Umbilical cord (tissue), 2 donors: ENCODE data around the gene SLAMF8. TPM values are rescaled to one million over a fixed set of nuclear protein-coding genes. Genes with fewer than 3 reads are reported as not detected.

Experiments
- DNase-seq: peaks from one replicate; pipeline ENCODE4 v3.0.0-alpha.2; 2015; ENCODE audit warnings: low spot score
- total RNA-seq: library from RNA; depleted of rRNA; stranded (reverse); fragments of >200 nt; gene quantifications from one replicate; pipeline ENCODE4 v1.2.3, GENCODE V29; 2014; ENCODE audit warnings: low replicate concordance; ENCODE audit not compliant: insufficient read depth

The SLAMF8 gene
- total RNA-seq, 1 donor from 2014 or later: 4.3 TPM

- DNase-seq: no peak
Measured at GRCh38 chr1:159845751-159846629, 19.3 kb downstream of the SLAMF8 start.

GRCh38 chr1:159847231-159847630, 20.6 kb downstream of the SLAMF8 start:
- DNase-seq: no peak

GRCh38 chr1:159848326-159848725, 21.7 kb downstream of the SLAMF8 start:
- DNase-seq: no peak

- DNase-seq: peak; percentile 49
Measured at GRCh38 chr1:159849626-159850366, 23.1 kb downstream of the SLAMF8 start.

GRCh38 chr1:159851407-159851806, 24.7 kb downstream of the SLAMF8 start:
- DNase-seq: no peak

GRCh38 chr1:159853417-159854115, 26.9 kb downstream of the SLAMF8 start:
- DNase-seq: peak; percentile 27

- peak; percentile 92 for DNase-seq
Measured at GRCh38 chr1:159854116-159854692, 27.5 kb downstream of the SLAMF8 start.

GRCh38 chr1:159854693-159855192, 28.1 kb downstream of the SLAMF8 start:
- DNase-seq: peak; percentile 92

GRCh38 chr1:159855709-159856108, 29.0 kb downstream of the SLAMF8 start:
- no peak for DNase-seq

- no peak for DNase-seq
Measured at GRCh38 chr1:159856576-159856975, 29.9 kb downstream of the SLAMF8 start.

- no peak for DNase-seq
Measured at GRCh38 chr1:159857889-159858288, 31.2 kb downstream of the SLAMF8 start.

GRCh38 chr1:159859767-159860322, 33.2 kb downstream of the SLAMF8 start:
- no peak for DNase-seq

GRCh38 chr1:159860456-159860855, 33.8 kb downstream of the SLAMF8 start:
- DNase-seq: peak; percentile 78

- DNase-seq: no peak
Measured at GRCh38 chr1:159861218-159861617, 34.5 kb downstream of the SLAMF8 start.

GRCh38 chr1:159862031-159862430, 35.4 kb downstream of the SLAMF8 start:
- DNase-seq: no peak

- DNase-seq: no peak
Measured at GRCh38 chr1:159862557-159862956, 35.9 kb downstream of the SLAMF8 start, which contains the start of gene VSIG8. Gene VSIG8, minus strand, starts transcription at chr1:159862657. Its CDS starts 136 bp downstream, at chr1:159862521.

GRCh38 chr1:159864262-159864661, 37.6 kb downstream of the SLAMF8 start:
- DNase-seq: peak; percentile 86

- peak; percentile 42 for DNase-seq
Measured at GRCh38 chr1:159866066-159866465, 39.4 kb downstream of the SLAMF8 start.

GRCh38 chr1:159866905-159867663, 40.4 kb downstream of the SLAMF8 start:
- peak; percentile 79 for DNase-seq

- peak; percentile 83 for DNase-seq
Measured at GRCh38 chr1:159867664-159868026, 41.0 kb downstream of the SLAMF8 start.
